ENCODE results near the gene SSTR3.
"Not testable (repeated sequence)": the region's sequence is repeated elsewhere in the genome, so short reads cannot be mapped to it uniquely, and the experiment has no call there.

SSTR3 gene

DNA sequence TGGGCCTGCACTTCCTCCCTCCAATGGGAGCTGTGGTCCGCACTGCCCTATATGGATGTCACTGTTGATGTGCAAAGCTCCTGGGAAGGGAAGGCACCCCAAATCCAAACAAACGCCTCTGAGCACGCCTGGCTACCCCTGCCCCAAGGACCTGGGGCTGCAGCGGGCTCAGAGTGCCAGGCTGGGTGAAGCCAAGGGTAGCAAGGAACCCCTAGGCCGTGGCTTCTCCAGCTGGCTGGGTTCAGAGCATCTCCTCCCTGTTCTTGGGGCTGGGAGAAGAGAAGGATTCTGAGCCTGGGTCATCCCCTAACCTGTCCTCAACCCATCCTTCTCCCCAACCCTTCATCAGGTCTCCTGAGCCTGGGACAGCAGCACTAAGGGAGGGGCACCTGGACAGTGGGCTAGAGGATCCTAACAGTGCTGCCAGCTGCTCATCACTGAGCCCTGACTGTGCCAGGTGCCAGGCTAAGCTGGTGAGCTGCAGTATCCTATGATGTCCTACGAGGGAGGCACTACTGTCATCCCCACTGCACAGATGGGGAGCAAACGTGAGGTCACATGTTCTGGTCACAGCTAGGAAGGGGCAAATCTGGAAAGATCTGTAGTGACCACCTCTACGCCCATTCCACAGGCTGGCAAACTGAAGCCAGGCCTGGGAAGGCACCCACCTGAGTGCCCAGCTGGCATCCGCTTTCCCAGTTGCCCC lies 3.0 kb downstream of the SSTR3 start:
- no peak for DNase-seq

DNA sequence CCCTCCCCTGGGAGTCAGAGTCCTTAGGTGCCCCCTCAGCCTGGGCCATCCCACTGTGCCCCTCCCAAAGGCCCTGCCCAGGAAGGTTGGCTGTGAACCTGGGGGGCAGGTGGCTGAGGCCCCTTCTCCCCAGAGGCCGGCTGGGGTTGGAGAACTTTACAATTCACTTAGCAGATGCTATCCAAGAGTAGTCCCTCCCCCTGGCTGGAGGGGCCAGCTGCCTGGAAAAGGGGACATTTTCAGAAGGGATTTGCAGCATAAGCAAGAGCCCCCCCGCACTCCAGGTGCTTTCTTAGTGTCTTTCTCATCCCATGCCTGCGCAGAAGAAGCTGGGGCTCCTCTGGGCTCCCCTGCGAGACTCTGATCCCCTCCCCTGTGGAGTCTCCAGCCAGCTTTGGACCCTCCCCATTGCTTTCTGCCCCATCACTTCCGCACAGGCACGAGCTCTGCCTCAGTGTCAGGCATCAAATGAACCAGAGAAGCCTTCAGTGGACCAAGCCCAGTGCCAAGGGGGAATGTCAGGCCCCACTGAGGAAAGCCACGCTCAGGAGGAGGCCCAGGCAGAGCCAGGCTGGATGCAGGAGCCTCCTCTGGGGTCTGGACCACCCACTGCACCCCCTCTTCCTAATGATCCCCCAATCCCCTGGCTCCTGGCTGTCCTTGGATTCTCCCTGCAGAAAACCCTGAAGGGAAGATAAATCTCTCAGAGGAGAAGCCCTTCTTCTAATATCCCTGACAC lies 3.7 kb downstream of the SSTR3 start:
- DNase-seq = no peak

DNA sequence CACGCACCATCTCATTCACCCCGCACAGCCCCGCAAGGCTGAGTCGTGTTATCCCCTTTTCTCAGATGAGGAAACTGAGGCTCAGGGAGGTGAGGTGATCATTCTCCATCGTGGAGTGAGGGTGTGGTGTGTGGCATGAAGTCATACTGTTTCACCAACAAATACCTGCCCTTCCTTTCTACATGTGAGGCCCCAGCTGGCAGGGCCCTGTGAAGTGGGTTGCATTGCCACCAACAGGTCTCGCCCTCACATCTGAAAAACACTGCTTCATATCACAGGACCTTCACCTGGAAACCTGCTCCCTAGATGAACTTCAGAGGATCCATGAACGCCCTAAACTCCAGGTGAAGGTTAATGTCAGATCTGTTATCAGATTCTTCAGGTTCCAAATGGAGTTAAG lies 4.3 kb downstream of the SSTR3 start:
- DNase-seq = no peak

DNA sequence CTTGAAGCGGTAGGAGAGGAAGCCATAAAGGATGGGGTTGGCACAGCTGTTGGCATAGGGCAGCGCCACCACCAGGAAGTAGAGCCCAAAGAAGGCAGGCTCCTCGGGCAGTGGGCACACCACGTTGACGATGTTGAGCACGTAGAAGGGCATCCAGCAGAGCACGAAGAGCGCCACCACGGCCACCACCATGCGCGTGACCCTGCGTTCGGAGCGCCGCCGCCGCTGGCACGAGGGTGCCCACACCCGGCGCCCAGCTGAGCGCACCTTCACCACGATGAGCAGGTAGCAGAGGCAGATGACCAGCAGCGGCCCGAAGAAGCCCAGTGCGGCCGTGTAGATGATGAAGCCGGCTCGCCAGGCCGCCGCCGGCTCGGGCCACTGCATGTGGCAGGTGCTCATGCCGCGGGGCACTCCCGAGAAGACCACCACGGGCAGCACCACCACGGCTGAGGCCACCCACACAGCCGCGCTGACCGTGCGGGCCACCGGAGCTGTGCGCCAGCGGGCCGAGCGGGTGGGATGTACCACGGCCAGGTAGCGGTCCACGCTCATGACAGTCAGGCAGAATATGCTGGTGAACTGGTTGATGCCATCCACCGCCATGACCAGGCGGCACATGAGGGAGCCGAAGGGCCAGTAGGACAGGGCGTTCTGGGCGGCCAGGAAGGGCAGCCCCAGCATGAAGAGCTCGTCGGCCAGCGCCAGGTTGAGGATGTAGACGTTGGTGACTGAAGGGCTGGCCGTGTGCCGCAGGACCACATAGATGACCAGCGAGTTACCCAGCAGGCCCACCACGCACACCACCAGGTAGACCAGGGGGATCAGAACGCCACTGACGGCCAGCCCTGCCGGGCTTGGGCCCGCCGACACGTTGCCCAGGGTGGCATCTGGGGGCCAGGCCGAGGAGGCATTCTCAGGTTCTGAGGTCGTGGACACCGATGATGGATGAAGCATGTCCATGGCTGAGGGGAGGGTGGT lies 5.1 kb downstream of the SSTR3 start:
- no peak for DNase-seq

DNA sequence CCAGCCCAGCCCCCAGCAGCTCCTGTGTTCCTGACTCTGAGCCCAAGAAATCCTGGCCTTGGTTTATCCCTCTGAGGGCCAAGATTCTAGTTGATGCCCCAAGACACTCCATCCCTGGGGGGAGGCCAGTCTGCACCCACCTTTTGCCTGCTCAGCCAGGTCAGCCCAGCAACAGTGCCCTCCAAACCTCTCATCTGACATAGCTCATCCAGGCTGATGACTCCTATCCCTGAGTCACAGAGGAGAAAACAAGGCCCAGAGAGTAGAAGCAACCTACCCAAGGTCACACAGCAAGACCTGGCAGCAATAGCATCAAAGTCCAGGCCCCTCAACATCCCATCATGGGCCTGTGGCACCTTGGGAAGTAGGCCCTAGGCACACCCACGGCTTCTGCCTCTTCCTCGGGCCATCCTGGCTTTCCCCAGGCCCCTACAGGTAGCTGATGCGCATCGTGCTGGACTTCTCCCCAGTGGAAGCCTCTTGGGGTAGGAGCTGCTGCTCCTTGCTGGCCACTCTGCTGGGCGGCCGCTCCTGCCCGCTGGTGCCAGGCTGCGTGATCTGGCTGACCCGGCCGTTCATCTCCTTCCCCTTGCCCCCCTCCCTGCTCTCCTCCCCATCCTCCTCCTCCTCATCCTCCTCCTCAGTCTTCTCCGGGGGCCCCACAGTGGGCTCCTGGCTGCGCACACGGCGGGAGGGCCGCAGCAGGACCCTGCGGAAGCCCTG lies 6.0 kb downstream of the SSTR3 start:
- no peak for DNase-seq

DNA sequence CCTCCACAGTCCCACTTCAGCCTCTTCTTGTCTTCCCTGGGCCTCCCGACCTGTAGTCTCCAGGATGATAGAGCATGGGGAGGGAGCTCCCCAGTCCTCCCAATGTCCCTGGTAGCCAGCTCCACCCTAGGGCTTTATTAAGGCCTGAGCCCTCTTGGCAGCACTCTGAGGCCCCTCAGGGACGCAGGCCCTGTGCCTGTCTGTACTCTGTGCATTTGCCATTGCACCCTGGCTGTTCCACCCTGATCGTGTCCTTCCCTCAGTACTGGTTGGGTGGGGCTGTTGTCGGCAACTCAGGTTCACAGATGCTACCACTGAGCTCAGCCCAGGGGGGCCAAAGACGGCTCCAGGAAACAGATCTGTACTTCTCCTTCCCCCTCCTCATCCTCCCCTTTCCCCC lies 7.2 kb downstream of the SSTR3 start:
- no peak for DNase-seq

DNA sequence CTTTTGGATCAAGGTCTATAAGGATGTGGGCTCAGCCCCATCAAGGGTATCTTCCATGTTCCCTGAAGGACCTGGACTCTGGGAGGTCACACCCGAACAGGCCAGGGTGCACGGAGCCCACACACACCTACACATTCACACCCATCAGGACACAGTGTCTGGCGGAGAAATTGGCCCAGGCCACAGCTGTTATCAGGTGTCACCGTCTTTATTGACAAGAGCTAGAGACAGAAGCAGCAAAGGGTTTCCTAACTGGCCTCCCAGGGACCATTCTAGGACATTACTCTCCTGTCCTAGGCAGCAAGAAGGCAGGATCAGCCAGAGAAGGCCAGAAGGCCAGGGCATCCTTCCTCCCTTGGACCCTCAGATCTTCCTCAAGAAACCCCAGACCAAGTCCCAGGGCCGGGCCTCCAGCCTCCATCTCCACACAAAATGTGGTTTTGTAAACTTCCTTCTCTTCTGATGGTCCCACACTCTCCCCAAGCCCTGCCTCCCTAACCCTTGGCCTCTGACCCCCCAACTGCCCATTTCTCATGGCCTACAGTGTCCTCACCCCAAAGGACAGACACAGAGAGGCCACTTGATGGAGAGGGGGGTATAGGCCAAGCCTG lies 8.1 kb downstream of the SSTR3 start:
- no peak for DNase-seq

DNA sequence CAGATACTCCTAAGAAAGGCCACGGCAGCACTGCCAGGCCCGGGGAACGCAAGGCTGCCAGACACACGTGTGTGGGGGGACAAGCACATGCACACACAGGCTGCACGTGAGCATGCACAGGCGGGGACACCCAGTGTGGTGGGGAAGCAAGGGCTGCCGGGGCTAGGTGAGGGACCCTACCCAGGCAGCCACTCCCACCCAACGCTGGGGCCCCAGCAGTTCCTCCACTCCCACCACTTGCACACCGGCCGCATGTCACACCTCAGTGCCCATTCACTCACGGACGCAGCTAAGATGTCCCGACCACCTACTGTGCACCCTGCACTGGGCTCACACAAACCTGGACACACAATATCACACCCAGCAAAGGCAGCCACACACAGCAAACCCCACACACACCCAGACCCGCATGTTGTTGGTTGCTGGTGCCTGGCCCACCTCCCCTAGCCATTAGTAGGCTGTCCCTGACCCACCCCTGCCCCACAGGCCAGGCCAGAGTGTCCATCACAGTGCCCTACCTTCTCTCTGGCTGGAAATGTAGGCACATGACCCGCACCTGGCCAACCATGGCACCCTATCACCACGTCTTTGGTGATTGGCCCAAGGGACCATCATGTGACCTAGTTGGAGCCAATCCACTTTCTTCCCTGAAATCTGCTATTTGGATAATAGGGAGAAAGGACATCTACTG lies 8.8 kb downstream of the SSTR3 start:
- no peak for DNase-seq

DNA sequence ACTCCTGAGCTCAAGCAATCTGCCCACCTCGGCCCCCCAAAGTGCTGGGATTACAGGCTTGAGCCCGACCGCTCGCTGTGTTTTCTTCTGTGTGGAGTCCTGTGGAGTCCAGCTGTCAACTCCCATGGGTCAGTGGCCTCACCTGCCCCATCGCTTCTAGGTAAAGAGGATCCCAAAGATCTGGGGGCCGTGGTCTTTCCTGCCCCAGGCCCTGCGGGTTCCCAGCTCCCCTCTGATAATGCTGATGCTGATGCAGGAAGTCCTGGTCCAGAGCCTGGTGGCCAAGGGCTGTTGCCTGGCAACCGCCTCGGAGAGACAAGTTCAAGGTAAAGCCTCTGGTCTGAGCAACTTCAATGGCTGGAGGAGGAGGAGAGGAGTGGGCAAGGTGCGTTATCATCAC lies 9.6 kb downstream of the SSTR3 start:
- DNase-seq = no peak

DNA sequence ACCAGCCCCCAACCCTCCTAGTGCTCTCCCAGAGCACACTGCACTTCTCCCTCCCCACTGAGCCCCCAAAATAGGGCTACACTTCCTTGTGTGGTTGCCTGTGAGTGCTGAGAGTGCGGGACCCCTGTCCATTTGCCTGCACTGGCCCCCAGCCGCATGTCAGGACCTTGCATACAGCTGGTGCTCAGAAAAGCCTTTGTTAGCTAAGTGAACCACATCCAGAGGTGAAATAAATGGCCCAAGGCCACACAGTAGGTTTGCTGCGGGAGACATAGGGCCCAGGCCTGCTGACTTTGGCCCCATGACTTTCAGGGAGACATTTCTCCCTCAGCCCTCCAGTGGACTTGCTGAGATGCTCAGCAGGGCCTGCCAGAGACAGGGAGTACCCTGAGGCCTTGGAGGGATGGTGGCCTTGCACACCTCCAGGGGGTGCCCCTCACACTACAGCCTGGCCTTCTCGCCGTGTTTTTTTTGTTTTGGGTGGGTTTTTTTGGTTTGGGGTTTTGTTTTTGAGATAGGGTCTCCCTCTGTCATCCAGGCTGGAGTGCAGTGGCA lies 10.2 kb downstream of the SSTR3 start:
- no peak for DNase-seq

DNA sequence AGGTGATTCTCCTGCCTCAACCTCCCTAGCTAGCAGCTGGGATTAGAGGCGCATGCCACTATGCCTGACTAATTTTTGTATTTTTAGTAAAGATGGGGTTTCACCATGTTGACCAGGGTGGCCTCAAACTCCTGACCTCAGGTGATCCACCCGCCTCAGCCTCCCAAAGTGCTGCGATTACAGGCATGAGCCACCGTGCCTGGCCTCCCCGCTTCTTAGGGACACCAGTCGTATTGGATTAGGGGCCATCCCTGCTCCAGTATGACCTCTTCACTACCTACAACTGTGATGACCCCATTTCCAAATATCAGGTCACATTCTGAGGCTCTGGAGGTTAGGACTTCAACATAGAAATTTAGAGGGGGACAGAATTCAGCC lies 10.8 kb downstream of the SSTR3 start:
- not testable (repeated sequence) for DNase-seq

DNA sequence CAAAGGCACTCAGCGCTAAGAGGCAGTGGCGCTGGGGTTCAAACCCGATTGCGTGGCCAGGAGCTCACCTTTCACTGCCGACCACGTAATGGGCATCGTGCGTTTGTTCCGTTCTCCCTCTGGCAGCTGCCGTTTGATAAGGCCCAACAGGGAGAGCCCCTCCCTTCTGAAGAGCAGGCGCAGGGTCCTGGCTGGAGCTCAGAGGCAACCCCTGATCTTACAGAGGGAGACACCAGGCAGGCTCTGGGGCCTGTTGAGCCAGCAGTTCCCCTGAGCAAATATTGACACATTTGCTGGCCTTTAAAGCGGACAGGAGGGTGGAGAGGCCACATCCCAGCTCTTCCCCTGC lies 12.5 kb downstream of the SSTR3 start:
- DNase-seq = no peak

DNA sequence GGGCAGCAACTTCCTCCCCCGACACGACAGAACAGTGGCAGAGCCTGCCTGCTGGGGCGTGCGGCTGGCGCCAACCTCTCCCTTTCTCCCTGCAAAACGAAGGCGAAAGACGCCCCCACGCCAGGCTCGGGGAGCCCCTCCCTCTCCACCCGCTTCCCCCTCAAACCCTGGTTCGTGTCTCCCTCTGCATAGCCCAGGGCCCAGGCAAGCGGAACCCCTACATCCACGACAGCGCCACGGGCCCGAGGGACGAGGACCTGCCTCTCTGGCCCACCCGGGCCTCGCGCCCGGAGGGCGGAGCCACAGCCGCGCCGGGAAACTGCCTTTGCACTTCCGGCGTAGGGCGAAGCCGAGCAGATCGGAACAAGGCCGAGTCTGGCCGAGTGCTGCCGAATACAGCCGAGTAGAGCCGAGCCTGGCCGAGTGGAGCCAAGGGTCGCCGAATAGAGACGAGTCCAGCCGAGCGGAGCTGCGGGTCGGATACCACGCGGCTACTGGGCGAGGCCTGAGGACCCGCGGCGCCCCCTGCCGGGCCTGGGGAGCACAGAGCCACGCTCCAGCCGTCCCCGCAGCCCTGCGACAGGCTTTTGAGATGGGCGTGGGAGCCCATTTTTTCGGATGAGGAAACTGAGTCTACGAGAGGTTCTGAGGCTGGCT lies 13.0 kb downstream of the SSTR3 start:
- peak; percentile 99 for DNase-seq

DNA sequence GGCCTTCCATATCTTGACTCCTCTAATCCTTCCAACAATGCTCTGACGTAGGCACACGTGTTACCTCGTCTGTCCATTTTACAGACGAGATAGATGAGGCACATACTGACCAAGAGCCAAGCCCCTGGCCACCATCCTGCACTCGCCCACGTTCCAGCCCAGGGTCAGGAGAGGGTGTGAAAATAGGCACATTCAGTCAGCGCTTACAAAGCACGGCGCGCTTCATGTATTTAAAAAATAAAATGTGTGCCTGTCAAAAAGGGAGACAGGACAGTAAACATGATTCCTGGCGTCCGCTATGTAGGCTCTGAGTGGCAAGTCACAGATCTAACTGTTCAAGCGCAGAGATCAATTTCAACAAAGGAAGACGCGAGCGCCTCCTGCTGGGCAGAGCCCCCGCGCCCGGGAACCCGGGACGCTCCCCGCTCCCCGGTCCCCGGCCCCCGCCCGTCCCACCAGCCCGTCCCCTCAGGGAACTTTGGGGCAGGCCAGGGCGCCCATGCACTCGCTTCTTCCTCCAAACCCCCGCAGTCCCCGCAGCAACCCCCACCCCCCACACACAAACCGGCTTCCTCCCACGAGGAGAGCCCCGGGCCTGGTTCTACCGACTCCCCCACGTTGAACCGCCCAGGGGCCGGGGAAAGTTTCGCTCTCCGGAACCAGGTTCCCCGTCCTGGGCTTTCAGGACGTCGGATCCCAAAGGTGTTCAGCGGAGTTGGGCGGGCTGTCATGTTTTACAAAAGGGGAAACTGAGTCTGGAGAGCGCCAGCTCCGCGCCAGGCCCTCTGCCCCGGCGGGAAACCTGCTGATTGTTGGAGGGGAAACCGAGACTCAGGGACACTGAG lies 13.8 kb downstream of the SSTR3 start:
- DNase-seq = peak; percentile 90

DNA sequence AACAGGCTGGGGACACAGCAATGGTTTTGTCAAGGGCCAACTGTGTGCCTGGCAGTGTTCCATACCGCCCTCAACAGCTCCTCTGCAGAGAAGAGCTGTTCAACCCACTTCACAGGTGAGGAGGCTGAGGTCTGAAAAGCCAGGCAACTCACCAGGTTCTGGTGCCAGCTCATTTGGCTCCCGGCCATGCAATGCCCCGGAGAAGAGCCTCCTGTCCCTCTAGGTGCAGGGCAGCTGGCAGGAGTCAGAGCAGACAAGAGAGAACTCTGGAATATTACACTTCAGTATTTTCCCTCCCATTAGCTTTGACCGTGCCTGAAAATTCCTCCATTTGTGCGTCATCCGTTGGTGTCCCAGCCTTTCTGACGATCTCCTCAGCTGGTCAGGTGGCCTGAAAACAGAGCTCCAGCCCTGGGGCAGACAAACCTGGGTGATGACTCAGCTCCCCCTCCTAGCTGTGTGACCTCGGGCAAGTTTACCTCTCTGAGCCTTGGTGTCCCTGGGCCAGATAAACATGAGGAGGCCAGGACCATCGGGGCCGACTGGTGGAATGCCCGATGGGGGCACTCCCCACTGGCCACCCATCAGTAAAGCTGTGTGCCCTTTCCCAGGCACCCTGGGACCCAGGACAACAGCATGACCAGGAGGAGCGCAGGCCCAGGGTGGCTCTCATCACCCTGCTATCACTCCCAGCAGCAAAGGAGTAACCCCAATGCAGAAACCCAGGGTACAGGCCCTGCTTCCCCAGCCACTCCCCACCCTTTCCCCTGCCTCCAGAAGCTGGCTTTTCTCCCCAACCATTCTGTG lies 14.6 kb downstream of the SSTR3 start:
- DNase-seq = no peak

DNA sequence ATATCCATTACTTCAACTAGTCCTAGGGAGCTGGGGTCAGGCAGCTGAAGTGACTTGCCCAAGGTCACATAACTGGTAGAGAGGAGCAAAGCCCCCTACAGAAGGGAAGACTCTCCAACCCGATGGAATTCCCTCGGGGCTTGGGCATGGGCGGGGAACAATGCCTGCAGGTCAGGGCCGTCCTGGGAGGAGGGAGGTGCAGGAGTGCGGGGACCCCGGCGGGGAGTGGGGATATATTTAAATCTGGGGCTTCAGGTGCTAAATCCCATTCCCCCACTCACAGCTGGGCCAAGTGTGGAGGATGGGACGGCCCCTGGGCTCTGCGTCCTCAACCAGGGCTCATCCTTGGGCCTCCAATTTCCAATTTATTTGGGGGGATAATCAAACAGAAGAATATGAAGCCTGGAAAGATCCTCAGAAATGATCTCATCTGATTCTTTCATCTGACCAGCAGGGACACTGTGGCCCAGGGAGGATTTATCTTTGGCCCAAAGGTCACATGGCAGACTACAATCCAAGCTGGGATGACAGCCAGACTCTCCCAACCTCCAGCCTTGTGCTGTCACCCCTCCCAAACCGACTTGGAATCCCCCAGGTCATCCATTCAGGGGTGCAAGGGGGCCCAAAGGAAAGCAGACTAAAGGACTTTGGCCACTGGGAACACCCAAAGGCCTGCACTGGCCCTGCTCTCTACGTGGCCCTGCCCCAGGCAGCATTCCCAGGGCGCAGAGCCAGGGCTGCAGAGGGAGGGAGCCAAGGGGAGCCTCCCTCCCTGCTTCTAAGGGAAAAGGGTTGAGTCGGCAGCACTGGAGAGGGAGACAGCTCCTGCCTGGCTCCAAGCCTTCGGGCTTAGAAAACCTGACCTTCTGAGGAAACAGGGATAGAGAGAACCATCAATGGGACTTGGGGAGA lies 15.5 kb downstream of the SSTR3 start:
- DNase-seq = no peak

DNA sequence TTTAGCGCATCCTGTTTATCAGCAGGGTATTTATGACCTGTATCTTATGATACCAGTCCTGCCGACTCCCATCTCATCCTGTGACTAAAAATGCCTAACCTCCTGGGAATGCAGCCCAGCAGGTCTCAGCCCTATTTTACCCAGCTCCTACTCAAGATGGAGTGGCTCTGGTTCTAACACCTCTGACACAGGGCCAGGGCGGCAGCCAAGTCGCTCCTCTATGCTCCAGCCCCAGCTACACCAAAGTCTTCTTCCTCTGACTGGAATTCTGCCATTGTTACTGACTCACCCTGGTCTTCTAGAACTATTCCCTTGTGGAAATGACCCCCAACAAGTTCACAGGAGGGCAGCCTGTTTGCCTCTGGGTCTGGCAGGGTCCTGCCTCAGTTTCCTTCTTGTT lies 16.4 kb downstream of the SSTR3 start:
- no peak for DNase-seq

DNA sequence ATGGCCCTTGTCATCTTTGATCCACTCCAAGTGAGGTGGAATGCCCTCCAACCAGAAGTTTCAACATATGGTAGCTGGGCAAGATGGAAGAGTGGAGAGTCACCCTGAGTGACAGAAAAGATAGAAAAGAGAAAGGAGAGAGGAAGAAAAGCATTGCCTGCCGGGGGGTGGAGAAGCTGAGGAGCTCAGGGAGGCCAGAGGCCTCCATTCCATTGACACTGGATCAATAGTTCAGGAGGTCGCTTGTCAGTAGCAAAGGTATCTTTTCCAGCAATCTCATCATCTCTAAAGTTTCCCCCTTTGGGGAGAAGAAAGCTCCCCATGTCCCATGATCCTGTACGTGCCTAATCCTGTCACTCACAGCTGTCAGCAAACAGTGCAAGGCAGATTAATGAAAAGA lies 17.5 kb downstream of the SSTR3 start:
- no peak for DNase-seq
